HUES48 (cell line): ENCODE data around the gene SELPLG.
"Not testable (repeated sequence)": the region's sequence is repeated elsewhere in the genome, so short reads cannot be mapped to it uniquely, and the experiment has no call there.

Experiments used
- H3K27ac ChIP-seq: one replicate; pipeline ENCODE4 v1.7.0; 2013; ENCODE audit warnings: low read depth, low read length, inconsistent platforms
- H3K27me3 ChIP-seq: 2 replicates; pipeline ENCODE4 v1.6.1; 2013; ENCODE audit warnings: mild to moderate bottlenecking, low read length; ENCODE audit not compliant: control insufficient read depth, insufficient read depth
- H3K36me3 ChIP-seq: 2 replicates; pipeline ENCODE4 v1.6.1; 2013; ENCODE audit warnings: low read length; ENCODE audit not compliant: control insufficient read depth, insufficient read depth
- H3K4me1 ChIP-seq: 2 replicates; pipeline ENCODE4 v1.6.1; 2013; ENCODE audit warnings: mild to moderate bottlenecking, low read length; ENCODE audit not compliant: control insufficient read depth, insufficient read depth
- H3K4me3 ChIP-seq: 2 replicates; pipeline ENCODE4 v1.5.1; 2013; ENCODE audit warnings: mild to moderate bottlenecking, low read depth, low read length
- H3K9ac ChIP-seq: 2 replicates; pipeline ENCODE4 v1.6.1; 2013; ENCODE audit warnings: mild to moderate bottlenecking, low read depth, low read length, moderate library complexity
- H3K9me3 ChIP-seq: 2 replicates; pipeline ENCODE4 v1.6.1; 2013; ENCODE audit warnings: low read length; ENCODE audit not compliant: control insufficient read depth, insufficient read depth

Gene SELPLG

GRCh38 chr12:108582509-108582908 is 51.2 kb downstream of the SELPLG start:
- no peaks in the 10 kb centered on the region for H3K36me3 ChIP-seq
- H3K4me1 ChIP-seq, result no peaks in the 10 kb centered on the region
- H3K27ac ChIP-seq, result no peak overlapping the region
- no peak overlapping the region for H3K4me3 ChIP-seq
- H3K27me3 ChIP-seq, result no peaks in the 10 kb centered on the region
- no peaks in the 10 kb centered on the region for H3K9me3 ChIP-seq
- no peak overlapping the region for H3K9ac ChIP-seq

- no peak overlapping the region for H3K9ac ChIP-seq
- H3K4me1 ChIP-seq, result no peaks in the 10 kb centered on the region
- no peak overlapping the region for H3K27ac ChIP-seq
- no peaks in the 10 kb centered on the region for H3K36me3 ChIP-seq
- no peak overlapping the region for H3K4me3 ChIP-seq
- H3K27me3 ChIP-seq, result no peaks in the 10 kb centered on the region
- no peaks in the 10 kb centered on the region for H3K9me3 ChIP-seq
These were observed 52.1 kb downstream of the SELPLG start for GRCh38 chr12:108581311-108582227.

GRCh38 chr12:108580531-108580930 is 53.2 kb downstream of the SELPLG start:
- Histone ChIP-seq H3K4me3 (no peak overlapping the region), H3K27ac (no peak overlapping the region), H3K9me3 (no peaks in the 10 kb centered on the region), H3K9ac (no peak overlapping the region), H3K36me3 (no peaks in the 10 kb centered on the region), H3K4me1 (no peaks in the 10 kb centered on the region), H3K27me3 (no peaks in the 10 kb centered on the region)

- Histone ChIP-seq H3K9me3 (no peaks in the 10 kb centered on the region), H3K4me1 (no peaks in the 10 kb centered on the region), H3K27ac (no peak overlapping the region)
These were observed 54.9 kb downstream of the SELPLG start for GRCh38 chr12:108578813-108579212.

GRCh38 chr12:108578264-108578663 is 55.4 kb downstream of the SELPLG start:
- H3K27me3 ChIP-seq, result no peaks in the 10 kb centered on the region
- H3K9ac ChIP-seq, result no peak overlapping the region
- no peaks in the 10 kb centered on the region for H3K9me3 ChIP-seq
- no peak overlapping the region for H3K27ac ChIP-seq
- H3K36me3 ChIP-seq, result no peaks in the 10 kb centered on the region
- no peak overlapping the region for H3K4me3 ChIP-seq
- no peaks in the 10 kb centered on the region for H3K4me1 ChIP-seq

More at GRCh38 chr12:108578813-108579212, 54.9 kb downstream of the SELPLG start:
- no peaks in the 10 kb centered on the region for H3K27me3 ChIP-seq
- no peaks in the 10 kb centered on the region for H3K36me3 ChIP-seq
- no peak overlapping the region for H3K4me3 ChIP-seq
- H3K9ac ChIP-seq, result no peak overlapping the region

- H3K4me1 ChIP-seq, result no peaks in the 10 kb centered on the region
- no peaks in the 10 kb centered on the region for H3K27me3 ChIP-seq
- H3K9me3 ChIP-seq, result no peaks in the 10 kb centered on the region
- H3K36me3 ChIP-seq, result no peaks in the 10 kb centered on the region
- H3K9ac ChIP-seq, result no peak overlapping the region
- no peak overlapping the region for H3K27ac ChIP-seq
- no peak overlapping the region for H3K4me3 ChIP-seq
These were observed 56.2 kb downstream of the SELPLG start for GRCh38 chr12:108577458-108577857.

GRCh38 chr12:108576660-108577234 is 56.9 kb downstream of the SELPLG start:
- Histone ChIP-seq H3K9me3 (no peaks in the 10 kb centered on the region), H3K4me3 (no peak overlapping the region), H3K36me3 (no peaks in the 10 kb centered on the region), H3K9ac (no peak overlapping the region), H3K27ac (no peak overlapping the region), H3K27me3 (no peaks in the 10 kb centered on the region), H3K4me1 (no peaks in the 10 kb centered on the region)

- H3K27ac ChIP-seq, result no peak overlapping the region
- no peaks in the 10 kb centered on the region for H3K36me3 ChIP-seq
- no peaks in the 10 kb centered on the region for H3K4me1 ChIP-seq
- no peaks in the 10 kb centered on the region for H3K27me3 ChIP-seq
- H3K4me3 ChIP-seq, result no peak overlapping the region
- no peaks in the 10 kb centered on the region for H3K9me3 ChIP-seq
- H3K9ac ChIP-seq, result no peak overlapping the region
These were observed 58.3 kb downstream of the SELPLG start for GRCh38 chr12:108575199-108575912.

GRCh38 chr12:108574276-108574675 is 59.4 kb downstream of the SELPLG start:
- not testable (repeated sequence) for H3K4me1 ChIP-seq, H3K4me3 ChIP-seq, H3K9me3 ChIP-seq, H3K27me3 ChIP-seq, H3K9ac ChIP-seq, H3K36me3 ChIP-seq, H3K27ac ChIP-seq

GRCh38 chr12:108573317-108573716 is 60.4 kb downstream of the SELPLG start:
- Histone ChIP-seq H3K4me1 (no peaks in the 10 kb centered on the region), H3K27me3 (no peaks in the 10 kb centered on the region), H3K27ac (no peak overlapping the region), H3K4me3 (no peak overlapping the region), H3K9me3 (no peaks in the 10 kb centered on the region), H3K36me3 (peaks cover 15% of the 10 kb centered on the region), H3K9ac (no peak overlapping the region)
